Measurements from ENCODE around the gene NR6A1. TPM values are rescaled to one million over a fixed set of nuclear protein-coding genes. Genes with fewer than 3 reads are reported as not detected.
"Not testable (repeated sequence)": the region's sequence is repeated elsewhere in the genome, so short reads cannot be mapped to it uniquely, and the experiment has no call there.

NR6A1 gene
- total and polyA plus RNA-seq, 2 experiments from 2014 or later: 0.16 TPM; not detected in 1

DNA sequence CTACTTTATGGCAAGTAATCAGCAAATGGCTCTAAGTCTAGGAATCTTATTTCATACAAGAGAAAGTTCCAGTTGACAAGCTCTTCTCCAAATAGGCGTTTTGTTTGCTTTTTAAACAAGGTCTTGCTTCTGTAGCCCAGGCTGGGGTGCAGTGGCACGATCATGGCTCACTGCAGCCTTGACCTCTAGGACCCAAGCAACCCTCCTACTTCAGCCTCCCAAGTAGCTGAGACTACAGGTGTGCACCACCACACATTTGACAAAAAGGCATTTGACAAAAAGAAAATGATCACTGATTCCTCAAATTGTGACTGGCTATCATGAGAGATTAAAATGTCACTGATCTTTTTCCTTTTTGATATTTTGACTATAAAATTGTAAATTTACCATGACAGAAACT lies 31.8 kb downstream of the NR6A1 start:
- DNase-seq: no peak
- peaks cover 15% of the 10 kb centered on the region for H3F3A ChIP-seq (ENCODE audit: insufficient read depth)
- no peaks in the 10 kb centered on the region for H3K27me3 ChIP-seq (replicated peaks; ENCODE audit: insufficient read depth)
- H3K4me2 ChIP-seq (ENCODE audit: unreplicated experiment): no peak overlapping the region
- no peaks in the 10 kb centered on the region for H3K9me3 ChIP-seq (ENCODE audit: low read depth)
- no peak overlapping the region for H2AFZ ChIP-seq
- in situ Hi-C loops (cut with MboI): no loop called here
- H4K20me1 ChIP-seq (ENCODE audit: insufficient read depth): no peaks in the 10 kb centered on the region
- H3K36me3 ChIP-seq (ENCODE audit: low read depth): no peaks in the 10 kb centered on the region
- WGBS, 2 experiments (ENCODE audit: low coverage in 1 of 2, low lambda C conversion rate in 2 of 2, missing lambda C conversion rate in 2 of 2): 73 to 84% methylated on average over 2 of the region's 2 CpGs
- no peak overlapping the region for H3K27ac ChIP-seq
- H3K79me2 ChIP-seq (ENCODE audit: insufficient read depth): no peaks in the 10 kb centered on the region
- TF ChIP-seq EZH2phosphoT487 (IDR thresholded peaks at IDR 0.05; ENCODE audit: insufficient read depth, low read depth) (no peak), EZH2 (IDR thresholded peaks at IDR 0.05; ENCODE audit: insufficient read depth, poor library complexity, severe bottlenecking) (no peak)
- H3K9ac ChIP-seq: no peak overlapping the region
- H3K4me3 ChIP-seq: no peak overlapping the region
- H3K4me1 ChIP-seq (ENCODE audit: insufficient read depth): peaks cover 14% of the 10 kb centered on the region
- no peaks in the 10 kb centered on the region for H3K9me2 ChIP-seq (ENCODE audit: insufficient read depth)

DNA sequence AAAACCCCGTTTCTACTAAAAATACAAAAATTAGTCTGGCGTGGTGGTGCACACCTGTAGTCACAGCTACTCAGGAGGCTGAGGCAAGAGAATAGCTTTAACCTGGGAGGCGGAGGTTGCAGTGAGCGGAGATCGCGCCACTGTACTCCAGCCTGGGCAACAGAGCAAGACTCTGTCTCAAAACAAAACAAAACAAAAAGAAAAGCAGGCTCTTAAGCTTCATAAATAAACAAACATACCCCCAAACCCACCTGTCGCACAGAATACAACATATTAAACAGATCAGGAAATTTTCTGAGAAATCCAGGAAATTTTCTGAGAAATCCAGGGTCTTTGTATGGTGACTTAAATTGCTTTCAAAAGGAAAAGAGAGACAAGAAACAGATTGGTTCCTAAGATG lies 33.0 kb downstream of the NR6A1 start:
- H4K20me1 ChIP-seq (ENCODE audit: insufficient read depth); H3K27me3 ChIP-seq (replicated peaks; ENCODE audit: insufficient read depth); H3K4me2 ChIP-seq (ENCODE audit: unreplicated experiment); H2AFZ ChIP-seq; H3K27ac ChIP-seq; DNase-seq; H3K79me2 ChIP-seq (ENCODE audit: insufficient read depth); H3K9me3 ChIP-seq (ENCODE audit: low read depth); H3K9me2 ChIP-seq (ENCODE audit: insufficient read depth); in situ Hi-C loops (cut with MboI); H3K9ac ChIP-seq; H3K36me3 ChIP-seq (ENCODE audit: low read depth); H3K4me3 ChIP-seq: not testable (repeated sequence)
- H3K4me1 ChIP-seq (ENCODE audit: insufficient read depth): peaks cover 15% of the 10 kb centered on the region
- H3F3A ChIP-seq (ENCODE audit: insufficient read depth): peaks cover 27% of the 10 kb centered on the region
- 96% methylated on average over 7 of the region's 7 CpGs for WGBS, 2 experiments (ENCODE audit: low coverage in 1 of 2, low lambda C conversion rate in 2 of 2, missing lambda C conversion rate in 2 of 2)

DNA sequence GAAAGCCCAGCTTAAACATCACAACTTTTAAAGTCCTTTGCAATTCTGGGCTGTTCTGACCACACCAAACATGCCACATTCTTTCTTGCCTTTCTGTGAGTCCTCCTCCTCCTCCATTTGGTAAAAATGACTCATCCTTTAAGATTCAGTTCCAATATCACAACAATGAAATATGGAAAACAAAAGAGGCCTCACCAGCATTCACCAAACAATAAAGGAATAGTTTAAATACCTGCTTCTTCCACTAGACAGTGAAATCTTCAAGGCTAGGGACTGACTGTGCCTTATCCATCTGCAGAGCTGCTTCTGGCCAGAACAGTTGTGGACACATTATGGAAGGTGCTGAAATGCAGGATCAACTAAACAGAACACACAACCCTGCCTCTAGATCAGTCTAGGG lies 36.0 kb downstream of the NR6A1 start:
- TF ChIP-seq EZH2phosphoT487 (IDR thresholded peaks at IDR 0.05; ENCODE audit: insufficient read depth, low read depth) (no peak), EZH2 (IDR thresholded peaks at IDR 0.05; ENCODE audit: insufficient read depth, poor library complexity, severe bottlenecking) (no peak)
- H3K27me3 ChIP-seq (replicated peaks; ENCODE audit: insufficient read depth): no peaks in the 10 kb centered on the region
- no peaks in the 10 kb centered on the region for H3K9me2 ChIP-seq (ENCODE audit: insufficient read depth)
- peaks cover 27% of the 10 kb centered on the region for H3F3A ChIP-seq (ENCODE audit: insufficient read depth)
- H3K4me3 ChIP-seq: peak overlapping the region; percentile 16; the same call in 1 of the 2 replicates
- in situ Hi-C loops (cut with MboI): no loop called here
- H3K27ac ChIP-seq: peak overlapping the region; percentile 55
- H3K4me2 ChIP-seq (ENCODE audit: unreplicated experiment): peak overlapping the region; percentile 62
- peak; percentile 72 for DNase-seq
- no peaks in the 10 kb centered on the region for H3K79me2 ChIP-seq (ENCODE audit: insufficient read depth)
- peak overlapping the region; percentile 36 for H3K9ac ChIP-seq
- no peaks in the 10 kb centered on the region for H3K36me3 ChIP-seq (ENCODE audit: low read depth)
- no peaks in the 10 kb centered on the region for H3K9me3 ChIP-seq (ENCODE audit: low read depth)
- H4K20me1 ChIP-seq (ENCODE audit: insufficient read depth): no peaks in the 10 kb centered on the region
- H3K4me1 ChIP-seq (ENCODE audit: insufficient read depth): peaks cover 15% of the 10 kb centered on the region
- peak overlapping the region; percentile 78 for H2AFZ ChIP-seq

DNA sequence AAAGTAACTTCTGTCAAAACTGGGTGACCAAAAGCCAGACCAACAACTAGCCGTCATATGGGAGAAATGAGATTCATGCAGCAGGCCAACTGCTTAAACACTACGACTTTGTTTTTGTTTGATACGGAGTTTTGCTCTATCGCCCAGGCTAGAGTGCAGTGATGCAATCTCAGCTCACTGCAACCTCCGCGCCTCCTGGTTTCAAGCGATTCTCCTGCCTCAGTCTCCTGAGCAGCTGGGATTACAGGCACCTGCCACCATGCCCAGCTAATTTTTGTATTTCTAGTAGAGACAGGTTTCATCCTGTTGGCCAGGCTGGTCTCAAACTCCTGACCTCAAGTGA lies 36.4 kb downstream of the NR6A1 start:
- WGBS, 2 experiments (ENCODE audit: low coverage in 1 of 2, low lambda C conversion rate in 2 of 2, missing lambda C conversion rate in 2 of 2): 89 to 90% methylated on average over 7 of the region's 7 CpGs
- H3K9me2 ChIP-seq (ENCODE audit: insufficient read depth); in situ Hi-C loops (cut with MboI); H3K9me3 ChIP-seq (ENCODE audit: low read depth); DNase-seq; H3K27me3 ChIP-seq (replicated peaks; ENCODE audit: insufficient read depth); H4K20me1 ChIP-seq (ENCODE audit: insufficient read depth); H3K36me3 ChIP-seq (ENCODE audit: low read depth); H3K79me2 ChIP-seq (ENCODE audit: insufficient read depth): not testable (repeated sequence)
- Histone ChIP-seq H3K27ac (peak overlapping the region; percentile 55; the same call in 1 of the 2 replicates), H3K4me1 (ENCODE audit: insufficient read depth) (peaks cover 15% of the 10 kb centered on the region), H3K9ac (peak overlapping the region; percentile 36), H3K4me3 (peak overlapping the region; percentile 16; the same call in 1 of the 2 replicates), H2AFZ (peak overlapping the region; percentile 78), H3K4me2 (ENCODE audit: unreplicated experiment) (peak overlapping the region; percentile 62), H3F3A (ENCODE audit: insufficient read depth) (peaks cover 27% of the 10 kb centered on the region)

DNA sequence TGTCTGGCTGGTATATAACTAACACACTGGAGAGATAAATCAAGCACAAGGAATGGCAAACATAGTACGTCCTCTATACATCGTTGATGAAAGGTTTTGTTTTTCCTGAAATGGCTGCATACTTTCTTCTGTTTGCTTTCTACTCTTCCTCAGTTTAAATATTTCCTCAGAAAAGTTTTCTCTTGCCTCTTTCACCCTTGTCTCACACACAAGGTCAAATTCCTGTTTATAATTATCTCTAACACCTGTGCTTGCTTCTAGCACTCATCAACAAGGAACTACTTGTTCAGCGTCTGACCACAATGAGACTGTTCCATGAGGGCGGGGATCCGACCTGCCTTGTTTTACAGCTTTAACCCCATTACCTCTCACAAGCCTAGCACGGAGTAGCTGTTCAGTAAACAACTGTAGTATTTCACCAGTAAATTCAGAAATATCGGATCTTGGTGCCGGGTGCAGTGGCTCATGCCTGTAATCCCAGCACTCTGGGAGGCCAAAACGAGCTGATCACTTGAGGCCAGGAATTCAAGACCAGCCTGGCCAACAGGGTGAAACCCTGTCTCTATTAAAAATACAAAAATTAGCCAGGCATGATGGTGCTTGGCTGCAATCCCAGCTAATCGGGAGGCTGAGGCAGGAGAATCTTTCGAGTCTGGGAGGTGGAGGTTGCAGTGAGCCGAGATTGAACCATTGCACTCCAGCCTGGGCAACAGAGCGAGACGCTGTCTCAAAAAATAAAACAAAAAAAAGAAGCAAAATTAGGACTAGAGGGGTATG lies 37.0 kb downstream of the NR6A1 start:
- no peak for DNase-seq
- Histone ChIP-seq H3K79me2 (ENCODE audit: insufficient read depth) (no peaks in the 10 kb centered on the region), H3K27me3 (replicated peaks; ENCODE audit: insufficient read depth) (no peaks in the 10 kb centered on the region), H3K27ac (no peak overlapping the region), H4K20me1 (ENCODE audit: insufficient read depth) (no peaks in the 10 kb centered on the region), H3K4me1 (ENCODE audit: insufficient read depth) (peaks cover 15% of the 10 kb centered on the region), H2AFZ (no peak overlapping the region), H3K4me3 (no peak overlapping the region), H3F3A (ENCODE audit: insufficient read depth) (peaks cover 27% of the 10 kb centered on the region), H3K9me2 (ENCODE audit: insufficient read depth) (no peaks in the 10 kb centered on the region), H3K36me3 (ENCODE audit: low read depth) (no peaks in the 10 kb centered on the region), H3K9me3 (ENCODE audit: low read depth) (no peaks in the 10 kb centered on the region), H3K9ac (no peak overlapping the region), H3K4me2 (ENCODE audit: unreplicated experiment) (peak overlapping the region; percentile 62)
- TF ChIP-seq EZH2phosphoT487 (IDR thresholded peaks at IDR 0.05; ENCODE audit: insufficient read depth, low read depth): no peak
- no peak for TF ChIP-seq EZH2 (IDR thresholded peaks at IDR 0.05; ENCODE audit: insufficient read depth, poor library complexity, severe bottlenecking)
- 87 to 88% methylated on average over 14 of the region's 14 CpGs for WGBS, 2 experiments (ENCODE audit: low coverage in 1 of 2, low lambda C conversion rate in 2 of 2, missing lambda C conversion rate in 2 of 2)
- in situ Hi-C loops (cut with MboI): no loop called here
